ENCODE results near the gene MMGT1.
"Not testable (repeated sequence)": the region's sequence is repeated elsewhere in the genome, so short reads cannot be mapped to it uniquely, and the experiment has no call there.

The MMGT1 gene

DNA sequence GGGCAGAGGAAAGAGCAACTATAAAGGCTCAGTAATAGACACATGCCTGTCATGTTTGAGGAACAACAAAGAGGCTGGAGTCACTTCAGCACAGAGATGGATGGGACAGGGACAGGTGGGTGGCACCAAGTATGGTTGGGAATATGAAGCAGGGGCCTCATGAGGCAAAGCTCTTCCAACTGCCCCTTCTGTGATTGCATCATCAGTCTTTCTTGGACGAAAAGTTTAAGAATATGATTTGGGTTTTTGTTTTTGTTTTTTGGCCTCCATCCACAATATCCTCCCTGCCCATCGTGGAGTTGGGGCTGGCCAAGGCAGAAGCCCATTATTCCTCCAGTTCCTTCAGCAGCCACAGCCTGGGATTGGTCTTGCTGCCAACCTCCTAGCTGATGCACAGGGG is 45.9 kb downstream of the MMGT1 start:
- DNase-seq (ENCODE audit: low read depth in 2 of 2, low spot score in 1 of 2) = no peak

DNA sequence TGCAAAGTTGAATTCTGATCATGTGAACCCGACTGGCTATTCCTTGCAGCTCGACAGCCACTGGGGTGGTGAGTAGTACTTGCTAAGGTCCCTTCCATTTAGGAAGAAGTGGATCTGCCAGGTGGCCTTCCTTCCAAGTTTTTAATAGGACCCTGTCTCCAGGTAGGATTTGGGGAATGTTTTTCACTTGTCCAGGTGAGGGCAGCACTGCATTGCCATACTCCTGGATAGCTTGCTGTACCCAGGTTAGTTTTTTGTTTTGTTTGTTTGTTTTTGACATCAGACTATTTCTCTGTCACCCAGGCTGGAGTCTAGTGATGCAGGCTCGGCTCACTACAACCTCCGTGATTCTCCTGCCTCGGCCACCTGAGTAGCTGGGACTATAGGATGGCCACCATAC is 50.4 kb downstream of the MMGT1 start:
- no peak for DNase-seq (ENCODE audit: low read depth in 2 of 2, low spot score in 1 of 2)

DNA sequence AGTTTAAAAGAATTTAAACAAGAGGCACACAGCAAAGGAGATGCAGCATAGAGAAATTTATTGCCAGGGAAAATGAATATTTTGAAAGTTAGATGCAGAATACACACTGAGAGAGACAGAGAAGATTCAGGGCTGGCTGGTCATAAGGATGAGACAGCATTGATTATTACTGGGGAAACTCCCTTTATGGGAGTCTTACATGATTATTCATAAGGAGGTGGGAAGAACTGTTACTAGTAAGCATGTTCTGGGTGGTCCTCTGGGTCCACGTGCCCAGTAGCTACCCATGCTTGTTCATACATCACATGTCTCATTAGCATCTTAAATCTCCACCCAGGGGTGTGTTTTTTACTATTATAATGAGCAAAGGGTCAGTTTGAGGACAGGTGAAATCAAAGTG is 53.3 kb downstream of the MMGT1 start:
- not testable (repeated sequence) for DNase-seq (ENCODE audit: low read depth in 2 of 2, low spot score in 1 of 2)

DNA sequence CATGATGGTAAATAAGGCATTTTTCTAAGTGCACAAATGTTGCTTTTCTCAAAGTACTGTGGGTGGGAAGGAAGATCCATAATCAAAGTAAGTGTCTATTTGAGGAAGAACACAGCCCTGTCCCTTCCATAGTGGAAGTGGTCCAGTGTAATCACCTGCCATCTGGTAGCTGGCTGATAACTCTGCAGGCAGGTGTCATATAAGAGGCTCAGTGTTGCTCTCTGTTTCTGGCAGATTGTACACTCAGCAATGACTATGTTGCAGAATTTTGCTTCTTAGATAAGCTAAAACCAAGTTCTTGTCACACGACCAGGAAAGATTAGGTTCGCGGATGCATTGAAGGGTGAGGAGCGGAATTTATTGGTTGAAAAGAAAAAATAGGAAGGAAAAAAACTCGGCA is 59.4 kb downstream of the MMGT1 start:
- DNase-seq (ENCODE audit: low read depth in 2 of 2, low spot score in 1 of 2) = no peak
